22Rv1 (cell line): Measurements from ENCODE around the gene RPS29.

Experiments used
- H3K27ac ChIP-seq: fragments of 450-650 bp; 2 replicates; pipeline ENCODE4 v1.5.1; 2017
- ZFX ChIP-seq: fragments of 450-650 bp; IDR thresholded peaks from 2 replicates; pipeline ENCODE4 v1.6.1; 2017; ENCODE audit warnings: antibody characterized with exemption, borderline replicate concordance
- TF ChIP-seq, protein P1 (sequence below): fragments of 450-650 bp; IDR thresholded peaks from 2 replicates; pipeline ENCODE4 v1.5.1; 2017; ENCODE audit warnings: mild to moderate bottlenecking

RPS29 gene

DNA sequence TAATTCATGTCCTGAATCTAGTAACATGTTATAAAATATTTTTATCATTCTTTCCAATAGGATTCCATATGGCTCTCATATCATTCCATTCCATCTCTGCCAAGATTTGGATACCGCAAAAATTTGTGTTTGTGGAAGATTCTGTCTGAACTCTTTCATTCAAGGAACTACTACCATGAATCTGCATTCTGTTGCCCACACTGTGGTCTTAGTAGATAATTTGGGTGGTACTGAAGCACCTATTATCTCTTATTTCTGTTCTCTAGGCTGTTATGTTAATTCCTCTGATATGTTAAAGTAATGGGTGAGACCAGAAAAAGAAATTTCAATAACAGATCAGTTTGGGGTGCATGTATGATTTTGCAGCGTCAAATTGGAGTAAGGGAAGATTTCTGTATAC lies 28.0 kb upstream of the RPS29 start:
- TF ChIP-seq, protein P1, sequence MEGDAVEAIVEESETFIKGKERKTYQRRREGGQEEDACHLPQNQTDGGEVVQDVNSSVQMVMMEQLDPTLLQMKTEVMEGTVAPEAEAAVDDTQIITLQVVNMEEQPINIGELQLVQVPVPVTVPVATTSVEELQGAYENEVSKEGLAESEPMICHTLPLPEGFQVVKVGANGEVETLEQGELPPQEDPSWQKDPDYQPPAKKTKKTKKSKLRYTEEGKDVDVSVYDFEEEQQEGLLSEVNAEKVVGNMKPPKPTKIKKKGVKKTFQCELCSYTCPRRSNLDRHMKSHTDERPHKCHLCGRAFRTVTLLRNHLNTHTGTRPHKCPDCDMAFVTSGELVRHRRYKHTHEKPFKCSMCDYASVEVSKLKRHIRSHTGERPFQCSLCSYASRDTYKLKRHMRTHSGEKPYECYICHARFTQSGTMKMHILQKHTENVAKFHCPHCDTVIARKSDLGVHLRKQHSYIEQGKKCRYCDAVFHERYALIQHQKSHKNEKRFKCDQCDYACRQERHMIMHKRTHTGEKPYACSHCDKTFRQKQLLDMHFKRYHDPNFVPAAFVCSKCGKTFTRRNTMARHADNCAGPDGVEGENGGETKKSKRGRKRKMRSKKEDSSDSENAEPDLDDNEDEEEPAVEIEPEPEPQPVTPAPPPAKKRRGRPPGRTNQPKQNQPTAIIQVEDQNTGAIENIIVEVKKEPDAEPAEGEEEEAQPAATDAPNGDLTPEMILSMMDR: no peak
- TF ChIP-seq ZFX: no peak
- no peak overlapping the region for H3K27ac ChIP-seq

- TF ChIP-seq, protein P1: no peak
- no peak for TF ChIP-seq ZFX
- H3K27ac ChIP-seq: no peak overlapping the region
Measured at GRCh38 chr14:49612671-49613070, 26.5 kb upstream of the RPS29 start.

DNA sequence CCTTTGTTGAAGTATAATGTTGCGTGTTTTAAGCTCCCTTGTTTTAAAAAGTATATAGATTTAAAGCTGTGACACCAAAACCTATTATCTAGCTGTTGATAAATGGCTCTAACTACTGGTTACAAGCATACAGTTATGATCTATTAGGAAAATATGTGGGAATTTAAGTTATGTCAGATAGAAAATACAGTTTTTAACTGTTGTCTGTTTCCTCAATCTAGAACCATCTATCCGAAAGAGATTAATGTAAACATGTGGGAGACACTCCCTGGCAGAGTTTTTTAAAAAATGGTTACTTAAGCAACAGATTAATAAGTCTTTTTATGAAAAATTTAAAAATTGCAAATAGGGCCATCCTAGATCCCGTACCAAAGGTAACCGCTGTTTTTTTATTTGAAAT lies 26.1 kb upstream of the RPS29 start:
- no peak overlapping the region for H3K27ac ChIP-seq
- TF ChIP-seq, protein P1: no peak
- no peak for TF ChIP-seq ZFX

DNA sequence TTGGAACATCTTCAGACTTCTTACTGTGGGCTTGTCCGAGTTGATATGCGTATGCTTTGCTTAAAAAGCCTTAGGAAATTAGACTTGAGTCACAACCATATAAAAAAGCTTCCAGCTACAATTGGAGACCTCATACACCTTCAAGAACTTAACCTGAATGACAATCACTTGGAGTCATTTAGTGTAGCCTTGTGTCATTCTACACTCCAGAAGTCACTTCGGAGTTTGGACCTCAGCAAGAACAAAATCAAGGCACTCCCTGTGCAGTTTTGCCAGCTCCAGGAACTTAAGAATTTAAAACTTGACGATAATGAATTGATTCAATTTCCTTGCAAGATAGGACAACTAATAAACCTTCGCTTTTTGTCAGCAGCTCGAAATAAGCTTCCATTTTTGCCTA lies 21.4 kb upstream of the RPS29 start:
- H3K27ac ChIP-seq: no peak overlapping the region
- TF ChIP-seq, protein P1: no peak
- TF ChIP-seq ZFX: no peak

DNA sequence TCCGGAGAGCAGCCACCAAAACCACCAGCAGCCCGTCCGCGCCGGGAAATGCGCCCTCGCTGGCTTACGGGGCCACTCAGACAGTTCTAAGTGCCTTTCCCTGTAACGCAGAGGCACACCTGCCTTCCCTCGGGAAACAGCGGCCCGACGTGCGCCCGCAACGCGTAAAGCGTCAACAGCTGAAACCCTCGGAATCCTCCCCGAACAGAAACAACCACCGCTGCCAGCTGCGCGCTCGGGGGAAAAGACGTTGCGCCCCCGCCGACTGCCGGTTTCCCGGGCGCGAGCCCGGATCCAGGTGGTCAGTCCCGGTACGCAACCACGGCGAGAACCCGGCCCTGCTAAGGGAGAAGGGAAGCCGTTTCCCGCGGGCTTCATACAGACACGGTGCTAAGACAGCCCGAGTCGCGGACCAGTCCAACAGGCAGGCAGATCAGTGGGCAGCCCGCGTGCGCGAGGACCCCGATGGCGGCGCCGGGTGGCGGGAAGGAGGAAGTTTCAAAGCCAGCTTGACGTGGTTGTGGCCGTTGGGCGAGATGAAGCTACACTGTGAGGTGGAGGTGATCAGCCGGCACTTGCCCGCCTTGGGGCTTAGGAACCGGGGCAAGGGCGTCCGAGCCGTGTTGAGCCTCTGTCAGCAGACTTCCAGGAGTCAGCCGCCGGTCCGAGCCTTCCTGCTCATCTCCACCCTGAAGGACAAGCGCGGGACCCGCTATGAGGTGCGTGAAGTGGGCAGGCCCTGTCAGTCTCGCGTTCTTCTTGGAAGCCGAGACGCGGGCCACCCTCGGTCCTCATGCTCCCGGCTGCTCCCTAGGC lies 12.5 kb upstream of the RPS29 start, which contains the start of gene LRR1:
Gene LRR1, plus strand, starts transcription at position 456 of the 816 bp plus-strand sequence. Its CDS starts 81 bp downstream, at position 537.
- peak within 1 kb of the TSS; percentile 98 for H3K27ac ChIP-seq
- TF ChIP-seq, protein P1: no peak; the same call in 1 of the 2 replicates
- TF ChIP-seq ZFX: no peak

DNA sequence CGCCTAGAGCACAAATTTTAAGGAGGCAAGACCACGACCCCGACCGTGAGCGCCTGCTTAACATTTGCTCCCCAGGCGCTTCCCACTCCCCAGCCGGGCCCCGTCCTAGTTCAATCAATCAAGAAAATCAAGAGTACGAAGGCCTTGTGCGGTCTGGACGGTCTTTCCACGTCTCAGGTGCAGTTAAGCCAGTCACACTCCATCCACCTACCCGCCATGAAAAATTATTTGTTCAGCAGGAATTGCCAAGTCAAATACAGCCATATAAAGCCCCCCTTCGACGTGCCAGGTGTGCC lies 12.0 kb upstream of the RPS29 start:
- TF ChIP-seq, protein P1: no peak
- TF ChIP-seq ZFX: no peak
- peak overlapping the region; percentile 98 for H3K27ac ChIP-seq

GRCh38 chr14:49594347-49595091 lies 8.3 kb upstream of the RPS29 start:
- no peak for TF ChIP-seq ZFX
- TF ChIP-seq, protein P1: no peak
- H3K27ac ChIP-seq: 0 out of 2 replicates have a peak overlapping the region, but pooled peaks have one; percentile 7
